Stomach smooth muscle (tissue), 2 donors: ENCODE measurements around the gene TXLNG.
"Not testable (repeated sequence)": the region's sequence is repeated elsewhere in the genome, so short reads cannot be mapped to it uniquely, and the experiment has no call there.

Source experiments
- H3K27ac ChIP-seq: one replicate; pipeline ENCODE4 v1.7.0; 2013; ENCODE audit warnings: mild to moderate bottlenecking, low read length, inconsistent platforms
- H3K27me3 ChIP-seq, 2 donors: one replicate each; pipeline ENCODE4 v1.7.0; 2013; ENCODE audit warnings: low read length in 2 of 2; ENCODE audit not compliant: insufficient read depth in 2 of 2, control insufficient read depth in 1 of 2
- H3K36me3 ChIP-seq, 2 donors: one replicate each; pipeline ENCODE4 v1.7.0; 2013; ENCODE audit warnings: low read length in 2 of 2; ENCODE audit not compliant: control insufficient read depth in 2 of 2, insufficient read depth in 2 of 2
- H3K4me1 ChIP-seq: one replicate; pipeline ENCODE4 v1.7.0; 2013; ENCODE audit warnings: low read length; ENCODE audit not compliant: control insufficient read depth, insufficient read depth
- H3K4me3 ChIP-seq, 2 donors: one replicate each; pipeline ENCODE4 v1.7.0; 2013; ENCODE audit warnings: low read length in 2 of 2
- H3K9ac ChIP-seq, 2 donors: one replicate each; pipeline ENCODE4 v1.7.0; 2013; ENCODE audit warnings: low read length in 2 of 2, mild to moderate bottlenecking in 1 of 2
- H3K9me3 ChIP-seq, 2 donors: one replicate each; pipeline ENCODE4 v1.7.0; 2013; ENCODE audit warnings: low read length in 2 of 2; ENCODE audit not compliant: control insufficient read depth in 2 of 2
- donor health status: healthy.
- donor health status: Pancreatic carcinoma.

TXLNG gene

DNA sequence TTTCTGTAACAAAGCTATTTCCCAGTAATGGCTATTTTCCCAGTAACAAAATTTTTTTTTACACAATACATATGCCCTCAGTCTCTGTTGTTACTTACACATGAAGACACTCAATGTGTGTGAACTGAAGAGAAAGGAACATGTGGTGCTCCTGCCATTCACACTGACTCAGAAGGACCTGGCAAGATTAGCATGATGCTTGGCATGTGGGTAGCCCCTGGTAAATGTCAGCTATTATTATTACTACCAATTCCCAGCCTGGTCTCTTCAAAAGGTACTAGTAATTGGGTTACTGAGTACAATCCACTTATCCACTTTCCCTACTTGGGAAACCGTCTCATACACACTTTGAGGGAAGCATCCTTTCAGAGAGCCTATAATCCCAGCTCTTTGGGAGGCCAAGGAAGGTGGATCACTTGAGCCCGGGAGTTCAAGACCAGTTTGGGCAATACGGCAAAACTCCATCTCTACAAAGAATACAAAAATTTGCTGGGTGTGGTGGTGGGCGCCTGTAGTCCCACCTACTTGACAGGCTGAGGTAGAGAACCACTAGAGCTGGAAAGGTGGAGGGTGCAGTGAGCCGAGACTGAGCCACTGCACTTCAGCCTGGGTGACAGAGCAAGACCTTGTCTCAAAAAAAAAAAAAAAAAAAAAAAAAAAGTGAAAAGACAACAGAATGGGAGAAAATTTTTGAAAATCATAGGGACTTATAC lies 69.3 kb downstream of the TXLNG start:
- H3K9ac ChIP-seq = no peak overlapping the region
- peaks cover 5 to 16% of the 10 kb centered on the region in 2 donors for H3K36me3 ChIP-seq
- no peaks in the 10 kb centered on the region for H3K27me3 ChIP-seq
- H3K4me3 ChIP-seq = no peak overlapping the region
- no peaks in the 10 kb centered on the region for H3K9me3 ChIP-seq
- H3K4me1 ChIP-seq = no peaks in the 10 kb centered on the region
- no peak overlapping the region for H3K27ac ChIP-seq

DNA sequence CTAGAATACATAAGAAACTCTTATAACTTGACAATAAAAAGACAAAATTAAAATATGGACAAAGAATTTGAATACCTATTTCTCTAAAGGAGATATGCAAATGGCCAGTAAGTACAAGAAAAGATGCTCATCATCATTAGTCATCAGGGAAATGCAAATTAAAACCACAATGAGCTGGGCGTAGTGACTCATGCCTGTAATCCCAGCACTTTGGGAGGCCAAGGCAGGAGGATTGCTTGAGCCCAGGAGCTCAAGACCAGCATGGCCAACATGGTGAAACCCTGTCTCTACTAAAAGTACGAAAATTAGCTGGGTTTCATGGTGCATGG lies 69.8 kb downstream of the TXLNG start:
- not testable (repeated sequence) for H3K9me3 ChIP-seq, H3K4me1 ChIP-seq, H3K9ac ChIP-seq, H3K27ac ChIP-seq, H3K27me3 ChIP-seq, H3K4me3 ChIP-seq
- peaks cover 5 to 16% of the 10 kb centered on the region in 2 donors for H3K36me3 ChIP-seq

DNA sequence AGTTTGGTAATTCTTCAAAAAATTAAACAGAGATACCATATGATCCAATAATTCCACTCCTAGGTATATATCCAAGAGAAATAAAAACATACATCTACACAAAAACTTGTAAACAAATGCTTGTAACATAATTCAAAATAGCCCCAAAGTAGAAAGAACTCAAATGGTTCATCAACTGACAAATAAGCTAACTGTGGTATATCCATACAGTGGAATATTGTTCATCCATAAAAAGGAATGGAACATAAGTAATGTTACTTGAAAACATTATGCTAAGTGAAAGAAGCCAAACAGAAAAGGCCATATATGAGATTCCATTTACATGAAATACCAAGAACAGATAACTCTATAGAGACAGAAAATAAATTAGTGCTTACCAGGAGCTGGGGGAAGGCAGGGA lies 70.5 kb downstream of the TXLNG start:
- H3K4me3 ChIP-seq = no peak overlapping the region
- no peaks in the 10 kb centered on the region for H3K27me3 ChIP-seq

DNA sequence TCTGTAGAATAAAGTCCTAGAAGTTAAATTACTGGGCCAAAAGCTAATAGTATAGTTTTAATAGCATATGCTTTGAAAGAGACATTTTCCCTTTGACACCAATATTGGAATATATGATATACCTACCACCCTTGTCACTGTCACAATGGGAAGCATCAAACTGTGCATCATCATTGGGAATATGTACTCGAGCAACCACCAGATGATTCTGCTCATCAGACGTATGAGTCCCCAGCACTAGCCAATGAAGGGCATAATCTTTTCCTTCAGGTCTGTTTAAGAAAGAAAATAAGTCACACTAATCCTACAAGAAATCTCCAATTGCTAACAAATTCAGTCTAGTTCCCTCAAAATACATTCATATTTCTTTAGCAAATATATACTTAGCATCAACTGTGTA lies 76.6 kb downstream of the TXLNG start:
- Histone ChIP-seq H3K36me3 (peaks cover 0 to 9% of the 10 kb centered on the region in 2 donors), H3K27ac (no peak overlapping the region), H3K27me3 (no peaks in the 10 kb centered on the region), H3K9ac (no peak overlapping the region), H3K4me3 (no peak overlapping the region), H3K9me3 (no peaks in the 10 kb centered on the region), H3K4me1 (peaks cover 6% of the 10 kb centered on the region)

More for the DNA sequence above, 70.5 kb downstream of the TXLNG start:
- Histone ChIP-seq H3K36me3 (peaks cover 5 to 16% of the 10 kb centered on the region in 2 donors), H3K9me3 (no peaks in the 10 kb centered on the region), H3K9ac (no peak overlapping the region), H3K27ac (no peak overlapping the region), H3K4me1 (no peaks in the 10 kb centered on the region)

DNA sequence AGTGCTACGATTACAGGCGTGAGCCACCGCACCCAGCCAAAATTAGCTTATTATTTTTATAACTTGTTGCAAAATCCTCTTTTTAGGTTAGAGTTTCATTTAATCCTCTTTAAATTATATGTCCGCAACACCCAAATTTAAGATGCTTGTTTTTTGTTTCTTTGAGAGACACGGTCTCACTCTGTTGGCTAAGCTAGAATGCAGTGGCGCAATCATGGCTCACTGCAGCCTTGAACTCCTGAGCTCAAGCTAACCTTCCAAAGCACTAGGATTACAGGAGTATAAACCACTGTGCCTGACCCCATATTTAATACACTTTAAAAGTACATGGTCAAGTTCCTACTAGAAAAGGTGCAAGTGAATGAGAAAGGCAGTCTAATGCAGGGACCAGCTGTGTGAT lies 81.7 kb downstream of the TXLNG start:
- Histone ChIP-seq H3K4me1 (peaks cover 26% of the 10 kb centered on the region), H3K4me3 (peak overlapping the region in 1 of 2 donors; percentile 25), H3K36me3 (no peaks in the 10 kb centered on the region), H3K9me3 (no peaks in the 10 kb centered on the region), H3K9ac (no peak overlapping the region), H3K27ac (no peak overlapping the region), H3K27me3 (peaks cover 0 to 3% of the 10 kb centered on the region in 2 donors)

DNA sequence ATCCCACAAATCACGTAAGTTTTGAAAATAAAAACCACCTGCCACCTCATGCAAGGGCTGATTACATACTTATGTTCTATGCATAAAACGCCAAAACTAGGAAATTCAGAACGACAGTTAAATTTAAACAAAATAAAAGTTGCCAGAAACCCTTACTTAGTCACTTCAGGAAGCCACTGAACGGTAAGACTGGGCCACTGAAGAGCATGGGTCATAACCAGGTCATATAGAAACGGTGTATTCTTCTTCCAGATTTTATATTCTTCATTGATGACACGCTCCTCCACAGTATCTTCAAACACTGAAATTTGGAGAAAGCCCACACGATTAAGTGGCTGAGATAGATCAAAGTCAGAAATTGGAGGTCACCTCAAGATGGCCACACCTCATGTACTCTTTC lies 82.7 kb downstream of the TXLNG start:
- peak overlapping the region; percentile 83 to 84 for H3K4me3 ChIP-seq
- H3K27me3 ChIP-seq = peaks cover 0 to 5% of the 10 kb centered on the region in 2 donors
- peak overlapping the region; percentile 64 for H3K27ac ChIP-seq
- peaks cover 26% of the 10 kb centered on the region for H3K4me1 ChIP-seq
- H3K9me3 ChIP-seq = no peaks in the 10 kb centered on the region
- H3K9ac ChIP-seq = peak overlapping the region; percentile 66
- H3K36me3 ChIP-seq = no peaks in the 10 kb centered on the region

DNA sequence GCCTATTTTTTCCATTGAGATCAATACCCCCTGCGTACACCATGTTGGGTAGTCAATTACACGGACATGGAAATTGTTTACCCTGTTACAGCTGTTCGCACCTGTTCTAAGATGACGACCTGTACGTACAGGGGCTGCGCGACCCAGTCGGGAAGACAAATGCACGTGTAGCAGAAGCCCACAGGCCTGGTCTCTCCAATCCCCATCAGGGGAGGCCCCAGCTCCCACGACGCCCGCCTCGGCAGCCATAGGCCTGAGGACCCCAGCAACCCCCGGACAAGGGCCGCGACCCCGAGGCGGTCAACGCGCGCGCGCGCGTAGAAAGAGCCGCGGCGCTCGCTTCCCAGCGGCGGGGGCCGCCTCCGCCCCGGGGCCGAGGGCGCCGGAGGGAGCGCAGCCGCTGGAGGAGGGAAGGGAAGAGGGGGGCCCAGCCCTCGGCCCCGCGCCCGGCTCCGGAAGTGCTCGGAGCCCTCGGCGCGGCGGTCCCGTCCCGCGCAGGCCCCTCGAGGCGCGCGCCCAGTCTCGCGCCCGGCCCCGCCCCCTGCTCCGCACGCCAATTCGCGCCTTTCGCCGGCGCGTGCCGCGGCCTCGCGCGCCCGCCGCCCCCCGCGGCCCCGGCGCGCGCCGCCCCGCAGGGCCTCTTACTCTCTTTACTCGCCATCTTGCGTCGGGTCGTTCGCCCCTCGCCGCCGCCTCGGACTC lies 83.3 kb downstream of the TXLNG start:
- H3K27me3 ChIP-seq = peaks cover 0 to 6% of the 10 kb centered on the region in 2 donors
- H3K4me3 ChIP-seq = peak overlapping the region; percentile 83 to 84
- no peaks in the 10 kb centered on the region for H3K9me3 ChIP-seq
- peak overlapping the region; percentile 68 for H3K27ac ChIP-seq
- peaks cover 26% of the 10 kb centered on the region for H3K4me1 ChIP-seq
- no peaks in the 10 kb centered on the region for H3K36me3 ChIP-seq
- H3K9ac ChIP-seq = peak overlapping the region; percentile 66 to 79

DNA sequence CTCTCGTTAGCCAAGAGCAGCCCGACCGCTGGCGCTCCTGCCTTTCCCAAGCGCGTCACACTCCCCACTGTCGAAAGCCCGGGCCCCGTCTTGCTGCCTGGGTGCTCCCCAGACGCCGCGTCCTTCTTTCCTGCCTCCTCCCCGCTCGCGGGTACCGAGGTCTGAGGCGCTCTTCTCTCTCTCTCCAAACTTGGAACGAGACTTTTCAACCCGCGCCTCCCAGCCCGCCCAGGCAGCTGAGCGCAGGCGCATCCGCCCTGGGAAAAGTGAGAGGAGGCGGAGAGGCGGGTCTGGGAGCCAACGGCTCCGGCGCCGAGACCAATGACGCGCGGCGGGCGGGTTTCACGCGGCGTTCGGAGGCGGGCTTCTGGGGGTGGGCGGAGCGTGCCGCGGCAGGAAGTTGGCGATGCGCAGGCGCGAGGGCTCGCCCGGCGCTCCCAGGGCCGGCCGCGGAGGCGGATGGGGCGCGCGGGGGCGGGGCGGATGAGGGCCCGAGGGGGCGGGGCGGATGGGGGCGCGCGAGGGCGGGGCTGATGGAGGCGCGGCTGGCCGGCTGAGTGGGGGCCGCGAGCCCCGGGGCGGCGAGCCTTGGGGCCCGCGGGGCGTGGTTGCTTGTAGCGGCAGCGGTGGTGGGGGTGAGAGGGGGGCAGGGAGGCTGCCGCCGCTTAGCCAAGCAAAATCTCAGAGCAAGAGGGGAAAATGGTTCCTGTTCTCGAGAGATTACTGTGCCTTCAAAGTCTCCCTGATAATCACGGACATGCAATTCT lies 84.0 kb downstream of the TXLNG start, which contains the start of gene RBBP7:
TSS of gene RBBP7 (minus strand) at position 268 of the 767 bp plus-strand sequence. CDS start 309 bp downstream, outside the sequence.
- Histone ChIP-seq H3K36me3 (no peaks in the 10 kb centered on the region), H3K9me3 (no peaks in the 10 kb centered on the region), H3K27ac (peak within 1 kb of the TSS; percentile 87), H3K4me3 (peak within 1 kb of the TSS; percentile 83 to 84), H3K9ac (peak within 1 kb of the TSS; percentile 66 to 79), H3K4me1 (peaks cover 26% of the 10 kb centered on the region), H3K27me3 (peaks cover 0 to 10% of the 10 kb centered on the region in 2 donors)

DNA sequence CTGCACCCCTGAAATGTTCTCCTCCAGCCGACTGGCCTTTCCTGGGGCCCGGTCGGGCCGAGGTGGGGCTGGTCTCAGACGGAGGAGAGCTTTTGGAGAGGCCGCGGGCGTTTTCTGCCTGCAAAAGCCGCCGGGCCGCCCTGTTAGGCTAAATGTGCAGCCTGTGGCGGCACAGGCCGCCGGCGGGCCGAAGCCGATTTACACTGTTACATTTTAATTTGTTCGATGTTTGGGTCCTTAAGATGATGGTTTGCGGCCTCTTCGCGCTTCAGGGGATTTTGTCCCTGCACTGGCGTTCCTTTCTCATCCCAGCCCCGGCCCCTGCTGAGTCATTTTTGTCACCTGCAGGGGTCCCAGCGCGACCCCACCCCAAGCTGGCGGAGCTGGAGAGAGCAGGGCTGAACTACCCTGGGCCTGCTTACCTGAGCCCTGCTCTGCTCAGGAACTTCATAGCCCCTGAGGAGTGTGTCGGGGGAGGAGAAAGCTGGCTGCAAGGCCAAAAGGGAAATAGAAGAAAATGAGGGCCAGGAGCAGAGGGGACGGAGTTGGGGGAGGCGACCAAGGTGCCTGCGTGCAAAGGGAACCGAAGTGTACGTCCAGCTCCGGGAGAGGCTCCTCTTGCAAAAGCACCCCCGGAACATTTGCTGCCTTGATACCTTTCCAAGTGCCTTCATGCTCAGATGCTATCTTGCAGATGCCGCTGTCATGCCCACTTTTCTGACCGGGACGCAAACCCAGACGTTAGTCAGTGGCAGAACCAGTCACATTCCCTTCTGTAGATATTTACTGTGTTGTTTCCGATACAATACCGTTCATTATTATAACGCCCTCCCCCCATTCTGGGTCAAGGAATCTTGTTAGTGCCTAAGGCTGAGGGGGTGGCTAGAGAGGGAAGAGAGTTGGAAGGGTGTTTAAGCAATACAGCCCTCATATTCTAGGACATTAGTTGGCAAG lies 84.9 kb downstream of the TXLNG start:
- H3K36me3 ChIP-seq = no peaks in the 10 kb centered on the region
- H3K27me3 ChIP-seq = peaks cover 0 to 10% of the 10 kb centered on the region in 2 donors
- peak overlapping the region; percentile 59 to 71 for H3K9ac ChIP-seq
- peak overlapping the region; percentile 87 for H3K27ac ChIP-seq
- H3K9me3 ChIP-seq = no peaks in the 10 kb centered on the region
- H3K4me3 ChIP-seq = peak overlapping the region; percentile 60 to 72
- peaks cover 26% of the 10 kb centered on the region for H3K4me1 ChIP-seq

DNA sequence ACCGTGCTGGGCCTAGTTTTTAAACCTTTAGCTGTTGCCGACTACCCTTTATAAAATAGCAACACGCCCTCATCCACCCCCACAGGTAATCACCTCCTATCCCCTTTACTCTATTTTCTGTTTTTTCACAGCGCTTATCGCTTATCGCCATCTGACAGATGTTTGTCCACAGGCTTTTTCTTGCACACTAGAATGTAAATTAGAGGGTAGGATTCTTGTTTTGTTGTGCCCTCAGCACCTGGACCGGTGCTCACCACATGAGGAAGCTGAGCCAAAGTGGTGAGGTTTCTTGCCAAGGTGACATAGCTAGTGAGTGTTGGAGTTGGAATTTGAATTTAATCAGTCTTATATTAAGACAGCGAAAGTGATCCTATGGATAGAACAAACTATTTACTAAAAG lies 86.8 kb downstream of the TXLNG start:
- H3K9me3 ChIP-seq = no peaks in the 10 kb centered on the region
- no peak overlapping the region for H3K9ac ChIP-seq
- no peak overlapping the region for H3K27ac ChIP-seq

More for the DNA sequence above, 86.8 kb downstream of the TXLNG start:
- Histone ChIP-seq H3K4me1 (peaks cover 19% of the 10 kb centered on the region), H3K4me3 (no peak overlapping the region), H3K27me3 (peaks cover 0 to 10% of the 10 kb centered on the region in 2 donors), H3K36me3 (no peaks in the 10 kb centered on the region)
